CD14-positive monocyte (primary cell): ENCODE measurements around the gene NOX3. TPM values are rescaled to one million over a fixed set of nuclear protein-coding genes. Genes with fewer than 3 reads are reported as not detected.

Source experiments
- DNase-seq, 3 donors: peaks; one replicate each; pipeline ENCODE4 v3.0.0-alpha.2; 2011 to 2022
- H2AFZ ChIP-seq: 2 replicates; pipeline ENCODE4 v1.6.0; 2012; ENCODE audit warnings: mild to moderate bottlenecking, low read depth, low read length, inconsistent platforms; ENCODE audit not compliant: insufficient read depth, poor library complexity, severe bottlenecking
- H3K27ac ChIP-seq, 2 donors: 1 replicate in 1 of 2; 2 replicates in 1 of 2; pipeline ENCODE4 v1.5.1; 2012 to 2013; ENCODE audit warnings: low read length in 2 of 2, control low read depth in 1 of 2, inconsistent platforms in 1 of 2, low read depth in 1 of 2, mild to moderate bottlenecking in 1 of 2
- H3K27me3 ChIP-seq, 2 donors: one replicate each; pipeline versions ENCODE4 v1.6.0 to v1.6.1; 2011 to 2013; ENCODE audit warnings: low read length in 2 of 2; ENCODE audit not compliant: control insufficient read depth in 2 of 2, insufficient read depth in 2 of 2
- H3K36me3 ChIP-seq, 2 donors: replicated peaks in 1 of 2; 1 replicate in 1 of 2; 2 replicates in 1 of 2; pipeline versions ENCODE4 v1.5.1 to v1.6.1; 2012 to 2013; ENCODE audit warnings: low read length in 2 of 2, control low read depth in 1 of 2, inconsistent platforms in 1 of 2, mild to moderate bottlenecking in 1 of 2; ENCODE audit not compliant: insufficient read depth in 2 of 2, control insufficient read depth in 1 of 2
- H3K4me1 ChIP-seq, 2 donors: 1 replicate in 1 of 2; 2 replicates in 1 of 2; pipeline versions ENCODE4 v1.5.1 to v1.6.1; 2012 to 2013; ENCODE audit warnings: low read length in 2 of 2, control low read depth in 1 of 2, inconsistent platforms in 1 of 2, mild to moderate bottlenecking in 1 of 2, moderate library complexity in 1 of 2; ENCODE audit not compliant: insufficient read depth in 2 of 2, control insufficient read depth in 1 of 2
- H3K4me2 ChIP-seq: replicated peaks from 2 replicates; pipeline ENCODE3; 2012; ENCODE audit warnings: low read length, moderate library complexity, mild to moderate bottlenecking; ENCODE audit not compliant: poor library complexity, severe bottlenecking; ENCODE audit errors: extremely low read depth
- H3K4me3 ChIP-seq, 3 experiments: fragments of 200-600 bp in 1 of 3; sonication (generic) in 1 of 3; replicated peaks in 1 of 3; 1 replicate in 2 of 3; 2 replicates in 1 of 3; pipeline ENCODE4 v1.5.1; 2011 to 2013; ENCODE audit warnings: low read length in 3 of 3, mild to moderate bottlenecking in 3 of 3, control low read depth in 2 of 3, low read depth in 2 of 3, inconsistent platforms in 1 of 3, moderate library complexity in 1 of 3
- H3K79me2 ChIP-seq: 2 replicates; pipeline ENCODE4 v1.6.0; 2012; ENCODE audit warnings: mild to moderate bottlenecking, control low read depth, inconsistent platforms, low read length, moderate library complexity; ENCODE audit not compliant: insufficient read depth
- H3K9ac ChIP-seq: 2 replicates; pipeline ENCODE4 v1.6.0; 2017; ENCODE audit warnings: low read length, mild to moderate bottlenecking; ENCODE audit not compliant: insufficient read depth, poor library complexity, severe bottlenecking
- H3K9me3 ChIP-seq, 2 donors: replicated peaks in 1 of 2; 1 replicate in 1 of 2; 2 replicates in 1 of 2; pipeline versions ENCODE4 v1.5.1 to v1.6.1; 2012 to 2013; ENCODE audit warnings: low read length in 2 of 2, control low read depth in 1 of 2; ENCODE audit not compliant: control insufficient read depth in 1 of 2, insufficient read depth in 1 of 2
- H4K20me1 ChIP-seq: 2 replicates; pipeline ENCODE4 v1.6.0; 2012; ENCODE audit warnings: mild to moderate bottlenecking, low read length, control low read depth, moderate library complexity; ENCODE audit not compliant: insufficient read depth
- H3K27ac Mint-ChIP-seq, 7 donors: one replicate each; pipeline ENCODE4 v1.8.0; 2020; ENCODE audit warnings: mild to moderate bottlenecking in 7 of 7, mixed read lengths in 7 of 7, moderate library complexity in 6 of 7, inconsistent platforms in 2 of 7
- H3K27me3 Mint-ChIP-seq, 3 donors: one replicate each; pipeline ENCODE4 v1.8.0; 2021 to 2022; ENCODE audit warnings: low read depth in 3 of 3, mild to moderate bottlenecking in 3 of 3, mixed read lengths in 3 of 3, moderate library complexity in 3 of 3, inconsistent platforms in 1 of 3
- H3K36me3 Mint-ChIP-seq, 2 donors: one replicate each; pipeline ENCODE4 v1.8.0; 2020; ENCODE audit warnings: mixed read lengths in 2 of 2, inconsistent platforms in 1 of 2, mild to moderate bottlenecking in 1 of 2
- H3K4me1 Mint-ChIP-seq: one replicate; pipeline ENCODE4 v1.8.0; 2020; ENCODE audit warnings: mild to moderate bottlenecking, mixed read lengths
- H3K4me3 Mint-ChIP-seq, 2 donors: one replicate each; pipeline ENCODE4 v1.8.0; 2020; ENCODE audit warnings: mild to moderate bottlenecking in 2 of 2, mixed read lengths in 2 of 2, moderate library complexity in 1 of 2
- H3K9me3 Mint-ChIP-seq, 7 donors: one replicate each; pipeline ENCODE4 v1.8.0; 2020 to 2022; ENCODE audit warnings: mixed read lengths in 7 of 7, mild to moderate bottlenecking in 6 of 7, moderate library complexity in 6 of 7, inconsistent platforms in 2 of 7
- WGBS: methylation state at CpG from one replicate; pipeline ENCODE4 v1.1.5; 2013; ENCODE audit warnings: missing lambda C conversion rate; ENCODE audit not compliant: insufficient coverage; 5-methylcytosine and 5-hydroxymethylcytosine counted together
- intact Hi-C, 2 donors: fragments of 100-400 bp; cut with micrococcal nuclease; formaldehyde crosslinking; loops; one replicate each; pipeline versions ENCODE4 v1.15.0 to v1.15.1; 2023
- polyA plus RNA-seq, 3 donors: library from polyadenylated mRNA; depleted of rRNA in 1 of 3; unstranded in 2 of 3; stranded (reverse) in 1 of 3; fragments of 300-500 nt in 2 of 3; fragments of >200 nt in 1 of 3; fragmentation: Illumina TruSeq in 2 of 3; gene quantifications; 1 replicate in 2 of 3; 2 replicates in 1 of 3; pipeline ENCODE4 v1.2.3, GENCODE V29; 2012 to 2021
- TF ChIP-seq, protein P1 (sequence below): fragments of 200-600 bp; IDR thresholded peaks from one replicate; pipeline ENCODE4 v1.8.0; 2022; ENCODE audit warnings: antibody characterized with exemption, mild to moderate bottlenecking

The NOX3 gene
- polyA plus RNA-seq, 3 donors, result not detected

DNA sequence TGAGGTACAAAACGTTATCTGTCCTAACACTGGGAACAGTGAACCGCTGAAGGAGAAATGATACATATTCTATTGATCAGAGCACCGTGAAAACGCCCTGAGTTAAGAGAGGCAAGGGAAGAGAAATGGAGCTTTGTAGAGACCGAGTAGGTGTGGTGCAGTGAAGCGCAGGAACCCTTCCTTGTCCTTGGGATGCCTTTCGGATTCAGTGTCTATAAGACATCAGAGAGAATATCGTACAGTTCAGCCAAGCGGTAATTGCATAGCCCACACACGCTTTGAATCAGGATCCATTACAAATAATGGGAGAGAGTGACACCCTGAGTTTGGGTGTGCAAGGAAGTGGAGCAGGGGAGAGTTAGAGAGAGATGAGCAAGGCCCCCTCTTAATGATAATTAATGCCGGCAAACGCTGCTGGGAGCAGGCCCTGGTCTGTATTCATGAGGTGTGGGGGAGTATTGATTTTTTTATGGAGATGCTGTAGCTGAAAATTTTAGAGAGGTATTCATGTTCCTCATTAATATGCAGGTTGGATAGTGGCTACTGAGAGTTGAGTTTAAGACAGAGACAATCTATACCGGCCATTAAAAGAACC lies 20.7 kb downstream of the NOX3 start:
- WGBS, result 97% methylated on average over 9 of the region's 13 CpGs
- H3K4me1 Mint-ChIP-seq, result no peaks in the 10 kb centered on the region
- H3K9me3 Mint-ChIP-seq, result no peaks in the 10 kb centered on the region

DNA sequence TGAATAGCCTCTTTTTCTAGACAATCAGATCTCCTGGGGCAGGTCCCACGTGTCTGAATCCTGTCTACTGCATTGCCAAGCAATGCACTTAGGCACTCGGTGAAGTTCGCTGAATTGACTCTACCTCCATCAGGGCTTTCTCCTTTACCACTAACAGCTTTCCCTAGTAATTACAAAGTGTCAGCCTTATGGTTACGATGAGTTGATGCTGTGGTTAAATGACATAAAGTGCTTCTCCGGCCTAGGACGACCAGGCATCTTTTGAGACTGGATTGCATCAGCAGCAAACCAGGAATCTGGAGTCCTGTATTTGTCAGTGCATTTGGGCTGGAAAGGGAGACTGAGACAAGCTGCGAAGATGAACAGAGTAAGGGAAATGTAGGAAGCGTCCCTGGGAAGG lies 21.5 kb downstream of the NOX3 start:
- no peak overlapping the region for H3K4me3 ChIP-seq
- Mint-ChIP-seq H3K9me3 (no peaks in the 10 kb centered on the region), H3K4me1 (no peaks in the 10 kb centered on the region), H3K27me3 (peaks cover 0 to 4% (median 0%) of the 10 kb centered on the region in 3 donors), H3K4me3 (no peak overlapping the region), H3K27ac (peak overlapping the region in 1 of 7 donors; percentile 46), H3K36me3 (no peaks in the 10 kb centered on the region)
- no peak overlapping the region for H2AFZ ChIP-seq
- H3K4me1 ChIP-seq, result no peaks in the 10 kb centered on the region
- H3K9me3 ChIP-seq, result no peaks in the 10 kb centered on the region
- WGBS, result 85% methylated on average over 7 of the region's 8 CpGs
- no peaks in the 10 kb centered on the region for H4K20me1 ChIP-seq
- H3K4me2 ChIP-seq, result no peak overlapping the region
- H3K79me2 ChIP-seq, result no peaks in the 10 kb centered on the region
- intact Hi-C loops, result no loop called here
- no peak overlapping the region for H3K9ac ChIP-seq
- DNase-seq, result no peak
- TF ChIP-seq, protein P1, sequence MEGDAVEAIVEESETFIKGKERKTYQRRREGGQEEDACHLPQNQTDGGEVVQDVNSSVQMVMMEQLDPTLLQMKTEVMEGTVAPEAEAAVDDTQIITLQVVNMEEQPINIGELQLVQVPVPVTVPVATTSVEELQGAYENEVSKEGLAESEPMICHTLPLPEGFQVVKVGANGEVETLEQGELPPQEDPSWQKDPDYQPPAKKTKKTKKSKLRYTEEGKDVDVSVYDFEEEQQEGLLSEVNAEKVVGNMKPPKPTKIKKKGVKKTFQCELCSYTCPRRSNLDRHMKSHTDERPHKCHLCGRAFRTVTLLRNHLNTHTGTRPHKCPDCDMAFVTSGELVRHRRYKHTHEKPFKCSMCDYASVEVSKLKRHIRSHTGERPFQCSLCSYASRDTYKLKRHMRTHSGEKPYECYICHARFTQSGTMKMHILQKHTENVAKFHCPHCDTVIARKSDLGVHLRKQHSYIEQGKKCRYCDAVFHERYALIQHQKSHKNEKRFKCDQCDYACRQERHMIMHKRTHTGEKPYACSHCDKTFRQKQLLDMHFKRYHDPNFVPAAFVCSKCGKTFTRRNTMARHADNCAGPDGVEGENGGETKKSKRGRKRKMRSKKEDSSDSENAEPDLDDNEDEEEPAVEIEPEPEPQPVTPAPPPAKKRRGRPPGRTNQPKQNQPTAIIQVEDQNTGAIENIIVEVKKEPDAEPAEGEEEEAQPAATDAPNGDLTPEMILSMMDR, result no peak
- H3K36me3 ChIP-seq, result no peaks in the 10 kb centered on the region
- H3K27ac ChIP-seq, result no peak overlapping the region
- no peaks in the 10 kb centered on the region for H3K27me3 ChIP-seq

More for the DNA sequence above, 20.7 kb downstream of the NOX3 start:
- no peak overlapping the region for H3K4me3 ChIP-seq
- no peaks in the 10 kb centered on the region for H3K9me3 ChIP-seq
- H3K36me3 ChIP-seq, result no peaks in the 10 kb centered on the region
- H2AFZ ChIP-seq, result no peak overlapping the region
- Mint-ChIP-seq H3K27me3 (peaks cover 0 to 4% (median 0%) of the 10 kb centered on the region in 3 donors), H3K4me3 (no peak overlapping the region), H3K27ac (no peak overlapping the region), H3K36me3 (no peaks in the 10 kb centered on the region)
- no peak for DNase-seq
- H4K20me1 ChIP-seq, result no peaks in the 10 kb centered on the region
- H3K4me2 ChIP-seq, result no peak overlapping the region
- H3K9ac ChIP-seq, result no peak overlapping the region
- intact Hi-C loops, result no loop called here
- TF ChIP-seq, protein P1, result no peak
- H3K79me2 ChIP-seq, result no peaks in the 10 kb centered on the region
- H3K4me1 ChIP-seq, result no peaks in the 10 kb centered on the region
- H3K27ac ChIP-seq, result no peak overlapping the region
- H3K27me3 ChIP-seq, result no peaks in the 10 kb centered on the region
